COLO829 (cell line): ENCODE measurements around the gene WBP1L.
"Not testable (repeated sequence)": the region's sequence is repeated elsewhere in the genome, so short reads cannot be mapped to it uniquely, and the experiment has no call there.

Source experiments
- DNase-seq: peaks from one replicate; pipeline ENCODE4 v3.0.0; 2012; ENCODE audit warnings: low spot score

WBP1L gene

DNA sequence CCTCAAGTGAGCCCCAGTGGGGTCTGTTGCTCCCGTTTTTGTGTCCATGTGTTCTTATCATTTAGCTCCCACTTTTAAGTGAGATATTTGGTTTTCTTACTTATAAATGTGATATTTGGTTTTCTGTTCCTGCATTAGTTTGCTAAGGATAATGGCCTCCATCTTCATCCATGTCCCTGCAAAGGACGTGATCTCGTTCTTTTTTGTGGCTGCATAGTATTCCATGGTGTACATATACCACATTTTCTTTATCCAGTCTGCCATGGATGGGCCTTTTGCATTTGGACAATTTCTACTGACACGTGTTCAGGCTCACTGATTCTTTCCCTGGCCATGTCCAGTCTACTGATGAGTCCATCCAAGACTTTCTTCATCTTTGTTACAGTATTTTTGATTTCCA, 19.8 kb upstream of the WBP1L start:
- DNase-seq: no peak

DNA sequence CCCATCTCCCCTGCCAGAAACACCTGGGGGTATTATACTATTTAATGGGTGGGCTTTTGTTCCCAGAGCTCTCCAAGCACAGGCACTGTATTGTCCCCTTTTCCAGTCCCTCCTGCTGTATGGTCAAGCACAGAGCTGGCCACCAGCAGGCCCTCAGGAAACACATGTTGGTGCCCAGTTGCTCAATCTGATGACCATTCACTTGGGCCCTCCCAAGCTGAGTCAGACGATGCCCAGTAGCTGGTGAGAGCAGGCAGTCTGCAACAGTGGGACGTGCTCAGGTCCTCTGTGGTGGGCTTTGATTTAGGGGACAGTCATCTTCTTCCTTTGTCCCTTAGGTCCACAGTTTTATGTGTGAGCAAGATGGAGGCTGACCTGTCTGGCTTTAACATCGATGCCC, 17.5 kb upstream of the WBP1L start:
- no peak for DNase-seq

DNA sequence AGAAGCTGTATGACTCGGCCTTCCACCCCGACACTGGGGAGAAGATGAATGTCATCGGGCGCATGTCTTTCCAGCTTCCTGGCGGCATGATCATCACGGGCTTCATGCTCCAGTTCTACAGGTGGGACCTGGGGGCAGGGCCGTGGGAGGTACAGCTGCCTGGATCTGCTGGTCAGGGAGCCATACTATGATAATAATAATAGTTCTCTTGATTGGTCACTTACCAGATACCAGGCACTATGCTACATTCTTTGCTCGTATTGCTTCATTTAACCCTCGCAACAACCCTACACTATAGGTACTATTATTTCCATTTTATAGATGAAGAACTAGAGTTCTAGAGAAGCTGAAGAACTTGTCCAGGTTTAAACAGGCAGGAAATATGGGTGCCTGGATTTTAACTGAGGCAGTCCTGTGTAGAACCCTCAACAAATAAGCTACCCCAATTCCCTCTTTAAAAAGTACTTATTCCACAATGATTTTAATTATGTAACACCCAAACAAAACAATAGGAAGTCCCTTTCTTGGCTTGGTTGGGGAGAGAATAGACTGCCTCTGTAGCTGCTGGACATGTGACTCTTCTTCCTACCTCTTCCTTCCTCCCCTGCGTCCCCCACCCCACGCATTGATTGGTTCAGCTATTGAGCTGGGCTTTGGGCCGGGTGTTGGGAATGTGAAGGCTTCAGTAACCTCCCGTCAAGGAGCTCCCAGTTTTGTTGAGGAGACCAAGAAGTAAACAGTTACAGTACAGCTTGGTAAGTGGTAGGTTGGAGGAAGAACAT, 16.5 kb upstream of the WBP1L start:
- DNase-seq: no peak

DNA sequence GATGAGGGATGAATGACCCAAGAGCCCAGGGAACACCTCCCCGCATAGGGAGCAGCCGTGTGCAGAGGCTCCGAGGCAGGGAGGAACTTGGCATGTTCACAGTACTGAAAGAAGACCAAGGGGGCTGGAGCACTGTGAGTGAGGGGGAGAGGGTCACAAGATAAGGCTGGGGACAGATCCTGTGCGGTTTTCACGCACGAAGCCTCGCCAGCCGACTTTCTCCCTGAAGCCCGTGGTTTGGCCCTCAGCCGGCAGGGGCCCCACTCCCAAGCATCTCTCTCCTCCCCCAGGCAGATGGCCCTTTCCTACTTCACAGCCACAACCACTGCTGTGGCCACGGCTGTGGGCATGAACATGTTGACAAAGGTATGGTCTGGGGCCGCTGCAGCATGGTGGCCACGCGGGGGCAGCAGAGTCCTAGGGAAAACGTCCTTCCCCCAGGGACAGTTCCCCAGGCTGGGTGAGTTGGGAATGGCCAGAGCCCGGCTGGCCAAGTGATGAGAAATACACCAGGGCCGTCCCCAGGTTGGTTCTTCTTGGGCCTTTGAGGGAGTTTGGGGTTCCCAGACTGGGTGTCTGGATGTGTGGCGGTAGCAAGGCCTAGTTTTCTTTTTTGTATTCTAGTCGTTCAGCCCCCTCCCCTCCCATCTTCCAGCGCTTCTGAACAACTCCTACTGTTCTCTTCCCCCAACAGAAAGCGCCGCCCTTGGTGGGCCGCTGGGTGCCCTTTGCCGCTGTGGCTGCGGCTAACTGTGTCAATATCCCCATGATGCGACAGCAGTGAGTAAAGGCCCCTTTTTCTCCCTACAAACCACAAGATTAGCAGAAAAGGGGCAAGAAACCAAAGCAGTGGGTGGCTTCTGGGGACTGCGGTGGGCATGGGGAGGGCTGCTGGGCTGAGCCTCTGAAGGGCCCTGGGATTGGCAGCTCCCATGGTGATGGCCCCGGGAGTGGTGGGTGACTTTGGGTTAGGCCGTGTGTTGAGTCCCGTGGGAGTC, 14.4 kb upstream of the WBP1L start:
- peak; percentile 50 for DNase-seq

DNA sequence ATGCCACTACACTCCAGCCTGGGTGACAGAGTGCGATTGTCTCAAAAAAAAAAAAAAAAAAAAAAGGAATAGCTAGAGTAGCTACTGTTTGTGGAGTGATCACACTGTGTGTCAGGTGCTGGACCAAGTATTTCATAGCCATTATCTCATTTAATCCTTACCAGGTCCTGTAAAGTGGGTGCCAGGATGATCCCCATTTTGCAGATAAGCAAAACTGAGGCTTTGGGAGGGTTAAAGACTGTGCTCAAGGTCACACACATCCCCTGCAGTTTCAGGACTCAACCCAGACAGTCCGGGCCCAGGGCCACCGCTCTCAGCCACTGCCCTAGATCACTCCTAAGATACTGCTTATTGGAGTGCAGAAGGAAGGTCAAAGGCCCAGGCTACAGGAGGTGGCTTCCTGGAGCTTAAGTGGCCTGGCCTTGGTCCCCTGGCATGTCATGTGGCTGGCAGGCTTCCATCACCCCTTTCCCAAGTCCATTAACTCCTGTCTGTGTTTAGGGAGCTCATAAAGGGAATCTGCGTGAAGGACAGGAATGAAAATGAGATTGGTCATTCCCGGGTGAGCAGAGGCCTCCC, 12.4 kb upstream of the WBP1L start:
- DNase-seq: no peak

DNA sequence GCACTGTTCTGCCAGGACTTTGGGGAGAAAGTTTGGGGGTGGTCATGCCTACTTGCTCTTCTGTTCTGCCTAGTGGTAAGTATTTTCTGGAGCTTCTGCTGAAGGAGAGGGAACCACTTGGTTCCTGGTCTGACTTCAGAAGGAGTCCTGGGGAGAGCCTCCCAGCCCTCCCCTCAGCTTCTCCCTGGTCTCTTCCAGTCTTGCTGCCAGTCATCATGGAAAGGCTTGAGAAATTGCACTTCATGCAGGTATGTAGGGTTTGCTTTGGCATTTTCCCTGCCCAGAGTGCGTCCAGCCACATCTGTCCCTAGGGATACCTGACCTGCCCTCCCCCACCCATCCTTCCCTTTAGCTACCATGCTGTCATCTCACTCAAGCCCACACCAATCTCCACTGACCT, 11.1 kb upstream of the WBP1L start:
- DNase-seq: no peak

DNA sequence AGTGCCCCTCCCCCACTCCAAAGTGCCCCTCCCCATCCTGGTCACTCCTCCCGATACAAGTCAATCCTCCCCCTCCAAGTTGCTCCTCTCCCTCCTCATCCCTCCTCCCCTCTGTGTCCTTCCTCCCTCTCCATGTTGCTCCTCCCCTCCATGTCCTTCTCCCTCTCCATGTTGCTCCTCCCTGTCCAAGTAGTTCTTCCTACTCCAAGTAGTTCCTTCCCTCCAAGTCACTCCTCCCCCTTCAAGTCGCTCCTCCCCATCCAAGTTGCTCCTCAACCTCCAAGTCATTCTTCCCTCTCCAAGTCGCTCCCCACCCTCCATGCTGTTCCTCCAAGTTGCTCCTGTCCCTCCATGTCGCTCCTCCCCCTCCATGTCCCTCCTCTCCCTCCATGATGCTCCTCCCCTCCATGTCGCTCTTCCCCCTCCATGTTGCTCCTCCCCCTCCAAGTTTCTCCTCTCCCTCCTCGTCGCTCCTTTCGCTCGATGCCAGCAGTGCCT, 8.6 kb upstream of the WBP1L start:
- no peak for DNase-seq

DNA sequence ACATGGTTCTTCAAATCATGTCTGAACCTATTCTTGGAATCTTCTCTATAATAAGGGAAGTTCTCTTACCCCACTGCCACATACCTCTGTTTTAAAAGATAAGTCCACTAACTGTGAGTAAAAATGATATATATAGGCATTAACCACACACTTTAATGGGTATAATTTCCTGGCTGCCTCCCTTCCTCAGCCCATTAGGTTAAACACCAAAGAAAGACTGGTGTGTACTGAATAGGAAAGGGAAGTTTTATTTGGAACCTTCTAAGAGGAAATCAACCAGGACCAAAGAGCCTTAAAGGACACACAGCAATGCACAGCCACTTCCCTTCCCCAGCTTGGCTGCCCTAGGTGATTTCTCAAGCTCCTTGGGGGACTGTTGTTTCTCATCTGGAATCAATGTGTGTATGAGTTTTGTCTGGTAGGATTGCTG, 5.0 kb upstream of the WBP1L start:
- DNase-seq: no peak

DNA sequence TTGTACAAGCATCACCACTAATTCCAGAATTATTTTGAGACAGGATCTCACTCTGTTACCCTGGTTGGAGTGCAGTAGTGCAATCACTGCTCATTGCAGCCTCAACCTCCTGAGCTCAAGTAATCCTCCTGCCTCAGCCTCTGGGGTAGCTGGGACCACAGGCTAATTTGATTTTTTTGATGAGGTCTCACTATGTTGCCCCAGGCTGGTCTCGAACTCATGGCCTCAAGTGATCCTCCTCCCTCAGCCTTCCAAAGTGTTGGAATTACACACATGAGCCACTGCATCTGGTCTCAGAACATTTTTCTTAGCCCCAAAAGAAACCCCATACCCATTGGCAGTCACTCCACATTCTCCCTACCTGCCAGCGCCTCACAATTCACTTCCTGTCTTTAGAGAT, 3.5 kb upstream of the WBP1L start:
- no peak for DNase-seq

DNA sequence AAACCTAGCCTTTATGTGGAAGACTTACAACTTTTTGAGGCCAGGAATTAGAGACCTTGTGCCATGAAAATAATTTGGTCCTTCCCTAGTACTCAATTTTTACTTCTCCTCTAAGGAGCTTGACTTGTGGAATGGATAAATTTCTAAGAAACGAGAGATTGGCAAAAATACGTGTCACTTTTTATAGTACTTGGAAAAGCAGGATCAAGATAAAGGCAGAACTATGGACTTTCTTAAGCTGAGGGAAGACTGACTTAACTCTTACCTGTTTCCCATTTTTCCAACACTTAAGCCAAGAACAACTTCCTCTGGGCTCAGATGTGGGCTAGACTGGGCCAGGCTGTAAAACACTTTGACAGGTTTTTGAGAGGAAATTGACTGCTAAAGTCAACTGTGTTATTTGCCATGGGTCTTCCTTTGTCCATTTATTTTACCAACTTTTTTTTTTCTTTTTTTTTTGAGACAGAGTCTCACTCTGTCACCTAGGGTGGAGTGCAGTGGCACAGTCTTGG, 2.0 kb upstream of the WBP1L start:
- no peak for DNase-seq

DNA sequence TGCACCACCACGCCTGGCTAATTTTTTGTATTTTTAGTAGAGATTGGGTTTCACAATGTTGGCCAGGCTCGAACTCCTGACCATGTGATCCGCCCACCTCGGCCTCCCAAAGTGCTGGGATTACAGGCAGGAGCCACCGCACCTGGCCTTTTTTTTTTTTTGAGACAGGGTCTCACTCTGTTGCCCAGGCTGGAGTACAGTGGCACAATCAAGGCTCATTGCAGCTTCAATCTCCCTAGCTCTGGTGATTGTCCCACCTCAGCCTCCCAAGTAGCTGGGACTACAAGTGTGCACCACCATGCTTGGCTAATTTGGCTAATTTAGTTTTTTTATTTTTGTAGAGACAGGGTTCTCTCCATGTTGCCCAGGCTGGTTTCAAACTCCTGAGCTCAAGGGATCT, 1.4 kb upstream of the WBP1L start:
- not testable (repeated sequence) for DNase-seq

DNA sequence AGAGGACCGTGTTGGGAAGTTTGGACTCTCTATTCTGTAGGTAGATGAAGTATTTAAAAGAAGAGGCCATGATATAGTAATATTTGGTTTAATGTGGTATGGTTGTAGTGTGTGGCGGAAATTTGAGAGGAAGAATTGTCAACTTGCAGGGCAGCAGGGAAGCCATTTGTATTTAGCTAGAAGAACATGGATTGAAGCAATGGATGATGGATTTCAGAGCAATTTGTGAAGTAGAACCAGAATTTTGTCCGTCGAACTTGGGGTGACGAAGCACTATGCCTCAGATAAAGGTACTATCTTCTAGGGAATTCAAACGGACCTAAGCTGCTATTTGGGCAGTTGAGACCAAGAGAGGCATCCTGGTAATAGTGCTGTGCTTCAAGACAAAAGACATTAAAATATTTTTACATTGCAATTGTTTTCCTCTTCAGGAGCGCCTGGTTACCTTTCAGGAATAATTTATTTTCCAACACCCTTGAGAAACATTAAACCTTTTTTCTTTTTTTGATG, 615 bp upstream of the WBP1L start:
- DNase-seq: no peak

DNA sequence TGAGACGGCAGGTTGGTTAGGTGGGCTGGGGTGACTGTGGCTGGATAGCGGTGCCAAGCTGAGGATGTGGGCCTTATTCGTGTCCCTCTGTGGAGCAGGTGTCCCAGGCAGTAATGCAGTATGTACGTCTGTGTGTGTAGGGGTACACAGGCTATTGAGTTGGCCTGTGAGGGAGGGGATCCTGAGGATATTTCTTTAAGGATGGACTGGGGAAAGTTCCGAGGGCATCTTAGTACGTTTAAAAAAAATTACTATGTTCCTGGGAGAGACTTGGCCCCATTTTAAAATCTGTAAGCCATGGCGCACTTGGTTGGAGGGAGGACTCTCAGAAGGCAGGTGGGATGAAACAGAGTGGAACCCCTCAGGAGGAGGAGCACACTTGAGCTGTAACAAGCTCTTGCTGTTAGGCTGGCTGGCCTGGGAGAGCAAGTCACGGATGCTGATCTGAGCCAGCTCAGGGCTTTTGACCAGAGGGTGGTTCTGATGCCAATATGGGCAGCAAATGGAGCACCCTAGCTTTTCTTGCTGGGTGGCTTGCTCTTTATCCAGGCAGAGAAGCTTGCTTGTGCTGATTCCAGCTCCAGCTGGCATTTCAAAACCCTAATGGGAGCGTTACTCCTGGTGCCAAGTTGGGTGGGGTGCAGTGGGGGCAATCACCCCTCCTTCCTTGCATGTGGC, 765 bp downstream of the WBP1L start:
- DNase-seq: no peak

DNA sequence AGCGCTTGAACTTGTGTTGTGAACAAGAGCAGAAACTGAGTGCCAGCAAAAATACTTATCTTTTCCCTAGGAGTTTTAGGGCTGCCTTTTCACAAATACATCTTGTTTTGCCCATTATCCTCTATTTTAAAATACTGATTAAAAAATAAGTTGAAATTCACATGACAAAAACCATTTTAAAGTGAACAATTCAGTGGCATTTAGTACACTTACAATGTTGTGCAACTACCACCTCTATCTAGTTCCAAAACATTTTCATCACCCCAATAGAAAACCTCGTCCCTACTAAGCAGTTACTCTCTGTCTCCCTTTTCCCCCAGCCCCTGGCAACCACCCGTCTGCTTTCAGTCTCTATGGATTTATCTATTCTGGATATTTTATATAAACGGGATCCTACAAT, 1.4 kb downstream of the WBP1L start:
- no peak for DNase-seq

DNA sequence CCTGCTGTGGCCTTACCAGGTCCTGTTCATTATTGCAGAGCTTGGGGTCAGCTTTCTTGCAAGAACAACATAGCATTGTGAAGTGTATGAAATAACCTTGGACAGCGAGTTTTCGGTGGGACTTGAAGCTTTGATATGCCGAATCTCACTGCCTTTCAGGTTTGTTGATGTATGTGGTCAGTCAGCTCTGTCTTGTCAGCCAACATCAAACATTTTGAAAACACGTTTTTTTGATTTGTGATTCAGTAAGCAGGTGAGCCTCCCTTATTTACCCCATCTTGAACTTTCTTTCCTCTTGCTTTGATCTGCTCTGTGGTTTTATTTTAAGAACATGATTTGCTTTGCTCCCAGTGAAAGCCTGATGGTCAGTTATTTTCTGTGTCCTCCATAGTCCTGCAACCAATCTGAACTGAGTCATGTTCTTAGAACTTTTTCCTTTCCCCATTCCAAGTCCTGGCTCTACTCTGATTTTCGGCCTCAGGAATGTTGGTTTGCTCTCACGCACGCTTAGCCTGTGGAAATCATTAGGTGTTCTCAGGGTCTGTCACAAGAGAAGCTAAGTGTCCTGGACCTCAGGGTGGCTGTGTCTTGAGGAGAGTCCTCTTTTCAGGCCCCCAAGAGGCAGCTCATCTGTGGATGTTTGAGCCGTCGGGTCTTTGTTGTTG, 8.7 kb downstream of the WBP1L start:
- no peak for DNase-seq

DNA sequence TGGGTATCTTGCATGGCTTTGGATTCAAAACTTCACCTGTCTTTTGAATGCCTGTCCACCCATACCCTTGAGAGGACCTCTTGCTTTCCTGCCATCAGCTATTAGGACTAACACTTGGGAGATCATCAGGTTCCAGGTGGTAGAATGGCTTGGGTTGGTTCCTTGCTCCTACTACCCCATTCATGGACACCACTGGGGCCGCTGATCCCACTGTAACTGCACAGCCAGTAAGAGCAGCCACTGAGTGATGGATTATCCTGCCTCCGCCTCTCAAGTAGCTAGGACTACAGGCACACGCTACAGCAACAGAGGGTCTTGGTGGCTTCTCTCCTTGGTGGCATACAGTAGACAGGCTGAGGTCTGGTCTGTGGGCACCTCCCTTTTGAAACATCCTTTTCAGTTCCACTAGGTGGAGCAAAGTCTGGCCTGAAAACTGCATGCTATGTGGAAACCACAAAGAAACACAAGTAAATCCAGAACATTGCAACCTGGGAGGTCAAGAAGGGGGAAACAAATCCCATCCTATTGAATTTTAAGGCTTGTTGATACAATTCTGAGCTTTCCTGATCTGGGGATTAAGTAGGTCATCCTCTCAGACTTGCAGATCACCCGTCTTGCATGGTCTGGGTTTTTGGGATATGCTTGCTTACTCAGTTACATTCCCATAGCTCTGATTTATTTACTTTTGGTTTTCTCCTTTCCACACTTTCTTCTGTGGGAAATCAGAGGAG, 9.4 kb downstream of the WBP1L start:
- DNase-seq: no peak

DNA sequence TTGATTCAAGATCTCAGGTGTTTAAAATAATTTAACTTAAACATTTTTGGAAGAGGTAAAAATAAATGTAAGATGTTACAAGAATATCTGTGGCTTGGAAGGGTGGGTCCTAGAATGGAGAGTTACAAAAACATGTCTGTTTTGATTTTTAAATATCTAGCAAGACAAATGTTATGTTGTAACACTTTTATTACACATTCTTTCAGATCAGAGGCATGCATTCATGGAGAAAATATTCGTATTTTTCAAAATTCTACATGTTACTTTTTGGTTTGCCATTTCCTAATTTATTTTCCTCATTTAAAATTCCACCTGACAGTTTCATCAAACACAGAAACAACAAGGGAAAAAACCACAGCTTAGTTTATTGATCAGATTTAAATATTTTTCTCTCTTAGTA, 10.0 kb downstream of the WBP1L start:
- DNase-seq: no peak

DNA sequence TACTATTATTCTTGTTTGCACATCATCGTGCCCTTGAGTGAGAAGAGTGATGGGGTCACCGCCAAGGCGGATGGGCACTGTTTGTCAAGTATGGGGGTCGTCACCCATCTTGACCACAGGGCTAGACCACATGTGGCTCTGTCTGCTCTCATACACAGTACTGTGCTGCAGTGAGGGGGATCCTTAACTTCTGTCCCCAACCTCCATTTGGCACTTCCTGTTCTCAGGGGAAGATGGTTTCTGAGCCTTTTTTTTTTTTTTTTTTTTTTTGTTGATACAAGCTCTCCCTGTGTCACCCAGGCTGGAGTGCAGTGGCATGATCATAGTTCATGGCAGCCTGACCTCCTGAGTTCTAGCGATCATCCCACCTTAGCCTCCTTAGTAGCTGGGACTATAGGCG, 13.6 kb downstream of the WBP1L start:
- DNase-seq: no peak

DNA sequence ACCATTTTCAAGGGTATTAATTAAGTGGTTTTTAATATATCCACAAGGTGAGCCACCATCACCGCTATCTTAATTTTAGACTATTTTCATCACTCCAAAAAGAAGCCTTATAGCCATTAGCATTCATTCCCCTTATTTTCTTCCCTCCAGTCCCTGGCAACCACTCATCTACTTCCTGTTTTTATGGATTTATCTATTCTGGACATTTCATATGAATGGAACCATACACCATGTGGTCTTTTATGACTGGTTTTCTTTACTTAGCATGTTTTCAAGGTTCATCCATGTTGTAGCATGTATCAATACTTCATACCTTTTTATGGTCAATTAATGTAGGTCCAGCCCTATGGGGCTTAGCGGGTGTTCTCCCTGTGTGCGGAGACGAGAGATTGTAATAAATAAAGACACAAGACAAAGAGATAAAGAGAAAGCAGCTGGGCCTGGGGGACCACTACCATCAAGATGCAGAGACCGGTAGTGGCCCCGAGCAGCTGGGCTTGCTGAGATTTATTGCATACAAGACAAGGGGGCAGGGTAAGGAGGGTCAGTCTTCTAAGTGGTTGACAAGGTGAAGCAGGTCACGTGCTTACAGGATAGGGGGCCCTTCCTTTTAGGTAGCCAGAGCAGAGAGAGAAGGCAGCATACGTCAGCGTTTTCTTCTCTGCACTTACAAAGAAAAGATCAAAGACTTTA, 14.6 kb downstream of the WBP1L start:
- no peak for DNase-seq

DNA sequence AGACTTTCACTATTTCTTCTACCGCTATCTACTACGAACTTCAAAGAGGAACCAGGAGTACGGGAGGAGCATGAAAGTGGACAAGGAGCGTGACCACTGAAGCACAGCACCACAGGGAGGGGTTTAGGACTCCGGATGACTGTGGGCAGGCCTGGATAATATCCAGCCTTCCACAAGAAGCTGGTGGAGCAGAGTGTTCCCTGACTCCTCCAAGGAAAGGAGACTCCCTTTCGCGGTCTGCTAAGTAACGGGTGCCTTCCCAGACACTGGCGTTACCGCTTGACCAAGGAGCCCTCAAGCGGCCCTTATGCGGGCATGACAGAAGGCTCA, 15.2 kb downstream of the WBP1L start:
- DNase-seq: not testable (repeated sequence)
